ENCODE results near the gene STXBP6.

GRCh38 chr14:24938593-24938992, 111.4 kb downstream of the STXBP6 start:
- TF ChIP-seq, protein P1, sequence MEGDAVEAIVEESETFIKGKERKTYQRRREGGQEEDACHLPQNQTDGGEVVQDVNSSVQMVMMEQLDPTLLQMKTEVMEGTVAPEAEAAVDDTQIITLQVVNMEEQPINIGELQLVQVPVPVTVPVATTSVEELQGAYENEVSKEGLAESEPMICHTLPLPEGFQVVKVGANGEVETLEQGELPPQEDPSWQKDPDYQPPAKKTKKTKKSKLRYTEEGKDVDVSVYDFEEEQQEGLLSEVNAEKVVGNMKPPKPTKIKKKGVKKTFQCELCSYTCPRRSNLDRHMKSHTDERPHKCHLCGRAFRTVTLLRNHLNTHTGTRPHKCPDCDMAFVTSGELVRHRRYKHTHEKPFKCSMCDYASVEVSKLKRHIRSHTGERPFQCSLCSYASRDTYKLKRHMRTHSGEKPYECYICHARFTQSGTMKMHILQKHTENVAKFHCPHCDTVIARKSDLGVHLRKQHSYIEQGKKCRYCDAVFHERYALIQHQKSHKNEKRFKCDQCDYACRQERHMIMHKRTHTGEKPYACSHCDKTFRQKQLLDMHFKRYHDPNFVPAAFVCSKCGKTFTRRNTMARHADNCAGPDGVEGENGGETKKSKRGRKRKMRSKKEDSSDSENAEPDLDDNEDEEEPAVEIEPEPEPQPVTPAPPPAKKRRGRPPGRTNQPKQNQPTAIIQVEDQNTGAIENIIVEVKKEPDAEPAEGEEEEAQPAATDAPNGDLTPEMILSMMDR (IDR thresholded peaks at IDR 0.05 in 2 of 3, conservative IDR thresholded peaks at IDR 0.05 in 1 of 3; ENCODE audit: control insufficient read depth in 2 of 3, extremely low read depth in 1 of 3, insufficient read depth in 1 of 3, low read depth in 3 of 3, low read length in 3 of 3) = no peak
- TF ChIP-seq CEBPB (IDR thresholded peaks at IDR 0.05; ENCODE audit: borderline replicate concordance in 1 of 2, low read depth in 2 of 2, low read length in 2 of 2) (no peak), HDAC6 (IDR thresholded peaks at IDR 0.05; ENCODE audit: unreplicated experiment) (no peak), POLR2A (IDR thresholded peaks at IDR 0.05; ENCODE audit: low read depth, low read length) (no peak), TARDBP (IDR thresholded peaks at IDR 0.05; ENCODE audit: borderline replicate concordance) (no peak)
